ENCODE data around the gene ANXA5.

DNA sequence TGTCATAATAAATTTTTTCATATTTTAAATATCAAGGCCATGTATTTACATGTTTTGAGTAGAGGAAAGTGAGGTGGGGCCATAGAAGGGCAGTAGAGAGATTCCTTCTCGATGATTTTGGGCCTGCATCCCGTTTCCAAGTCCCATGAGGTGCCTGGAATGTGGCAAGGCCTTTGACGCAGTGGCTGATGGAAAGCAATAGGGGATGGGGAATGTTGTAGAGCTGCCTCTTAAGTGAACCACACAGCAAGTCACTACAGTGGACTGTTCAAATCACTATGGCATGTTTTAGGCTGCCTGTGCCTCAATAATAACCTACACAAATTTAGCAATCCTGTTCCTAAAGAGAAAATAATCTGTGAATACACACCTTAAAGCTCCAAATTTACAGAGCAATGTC lies 48.3 kb downstream of the ANXA5 start:
- TF ChIP-seq, protein P1, sequence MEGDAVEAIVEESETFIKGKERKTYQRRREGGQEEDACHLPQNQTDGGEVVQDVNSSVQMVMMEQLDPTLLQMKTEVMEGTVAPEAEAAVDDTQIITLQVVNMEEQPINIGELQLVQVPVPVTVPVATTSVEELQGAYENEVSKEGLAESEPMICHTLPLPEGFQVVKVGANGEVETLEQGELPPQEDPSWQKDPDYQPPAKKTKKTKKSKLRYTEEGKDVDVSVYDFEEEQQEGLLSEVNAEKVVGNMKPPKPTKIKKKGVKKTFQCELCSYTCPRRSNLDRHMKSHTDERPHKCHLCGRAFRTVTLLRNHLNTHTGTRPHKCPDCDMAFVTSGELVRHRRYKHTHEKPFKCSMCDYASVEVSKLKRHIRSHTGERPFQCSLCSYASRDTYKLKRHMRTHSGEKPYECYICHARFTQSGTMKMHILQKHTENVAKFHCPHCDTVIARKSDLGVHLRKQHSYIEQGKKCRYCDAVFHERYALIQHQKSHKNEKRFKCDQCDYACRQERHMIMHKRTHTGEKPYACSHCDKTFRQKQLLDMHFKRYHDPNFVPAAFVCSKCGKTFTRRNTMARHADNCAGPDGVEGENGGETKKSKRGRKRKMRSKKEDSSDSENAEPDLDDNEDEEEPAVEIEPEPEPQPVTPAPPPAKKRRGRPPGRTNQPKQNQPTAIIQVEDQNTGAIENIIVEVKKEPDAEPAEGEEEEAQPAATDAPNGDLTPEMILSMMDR (IDR thresholded peaks at IDR 0.05): no peak
- TF ChIP-seq POLR2A (IDR thresholded peaks at IDR 0.05): no peak
